Gastrocnemius medialis (tissue), 4 donors: ENCODE measurements around the gene GNG4. TPM values are rescaled to one million over a fixed set of nuclear protein-coding genes. Genes with fewer than 3 reads are reported as not detected.

Experiments
- ATAC-seq, 2 donors: fragments of 150-250 bp; one replicate each; pipeline ENCODE4 v1.9.1; 2016
- DNase-seq, 2 donors: peaks; one replicate each; pipeline ENCODE4 v3.0.0-alpha.2; 2019
- H3K27ac ChIP-seq, 4 donors: fragments of 200-600 bp; sonication (generic); 1 replicate in 1 of 4; 2 replicates in 3 of 4; pipeline ENCODE4 v1.5.1; 2016 to 2018; ENCODE audit warnings: mild to moderate bottlenecking in 2 of 4, moderate library complexity in 1 of 4
- H3K27me3 ChIP-seq, 3 donors: fragments of 200-600 bp; sonication (generic) in 2 of 3; 1 replicate in 1 of 3; 2 replicates in 2 of 3; pipeline versions ENCODE4 v1.5.1 to v1.6.0; 2016 to 2019; ENCODE audit warnings: mild to moderate bottlenecking in 1 of 3, moderate library complexity in 1 of 3
- H3K36me3 ChIP-seq, 2 donors: fragments of 200-600 bp; sonication (generic) in 1 of 2; one replicate each; pipeline ENCODE4 v1.5.1; 2017 to 2018
- H3K4me1 ChIP-seq, 2 donors: fragments of 200-600 bp; sonication (generic) in 1 of 2; one replicate each; pipeline ENCODE4 v1.5.1; 2016 to 2017; ENCODE audit warnings: mild to moderate bottlenecking in 2 of 2
- H3K4me3 ChIP-seq, 4 donors: fragments of 200-600 bp; sonication (generic) in 3 of 4; 1 replicate in 1 of 4; 2 replicates in 3 of 4; pipeline ENCODE4 v1.5.1; 2016 to 2019; ENCODE audit warnings: mild to moderate bottlenecking in 2 of 4
- H3K9me3 ChIP-seq, 3 donors: fragments of 200-600 bp; sonication (generic) in 2 of 3; 1 replicate in 1 of 3; 2 replicates in 2 of 3; pipeline ENCODE4 v1.5.1; 2016 to 2019
- CTCF ChIP-seq, 5 experiments: fragments of 450-650 bp in 3 of 5; fragments of 200-600 bp in 2 of 5; sonication (generic) in 2 of 5; IDR thresholded peaks in 4 of 5; conservative IDR thresholded peaks in 1 of 5; 1 replicate in 4 of 5; 2 replicates in 1 of 5; pipeline ENCODE4 v1.5.1; 2016 to 2019; ENCODE audit warnings: antibody characterized with exemption in 5 of 5, mild to moderate bottlenecking in 3 of 5, moderate library complexity in 3 of 5
- POLR2A ChIP-seq, 2 donors: fragments of 450-650 bp; IDR thresholded peaks; one replicate each; pipeline ENCODE4 v1.6.1; 2017; ENCODE audit warnings: antibody characterized with exemption in 2 of 2, mild to moderate bottlenecking in 2 of 2, moderate library complexity in 2 of 2
- in situ Hi-C, 4 donors: fragments of 200-750 bp; cut with MboI; loops; one replicate each; pipeline versions ENCODE4 v1.15.0 to v1.8.0; 2017; ENCODE audit warnings: low sequenced_read_pairs in 4 of 4
- intact Hi-C: fragments of 100-400 bp; cut with DNase I; formaldehyde crosslinking; loops from one replicate; pipeline ENCODE4 v1.15.1; 2023; ENCODE audit warnings: low total_unique reads
- total RNA-seq, 4 donors: library from RNA; depleted of rRNA; stranded (reverse); fragments of >200 nt; gene quantifications; one replicate each; pipeline versions ENCODE4 v1.1.0 to v1.2.3, GENCODE V29; 2016

GNG4 gene
- total RNA-seq, 4 donors from 2014 or later, result not detected

GRCh38 chr1:235515844-235516512, 133.6 kb downstream of the GNG4 start:
- in situ Hi-C loops (loop anchor here in 2 of 4 donors (10.0 to 25.0 kb wide), 4 partner anchors 246 to 459 kb away; no protein-coding TSS in a partner anchor), intact Hi-C loops (loop anchor here (5.0 kb wide), 1 partner anchor 346 kb away; no protein-coding TSS in a partner anchor)
- Histone ChIP-seq H3K36me3 (no peaks in the 10 kb centered on the region), H3K4me1 (no peaks in the 10 kb centered on the region), H3K9me3 (no peaks in the 10 kb centered on the region), H3K4me3 (no peak overlapping the region), H3K27ac (no peak overlapping the region), H3K27me3 (no peaks in the 10 kb centered on the region)
- DNase-seq (no peak), ATAC-seq (no peak)
- TF ChIP-seq CTCF (IDR thresholded peaks at IDR 0.05 in 4 of 5, conservative IDR thresholded peaks at IDR 0.05 in 1 of 5) (no peak), POLR2A (IDR thresholded peaks at IDR 0.05) (no peak)

- Histone ChIP-seq H3K9me3 (no peaks in the 10 kb centered on the region), H3K4me3 (no peak overlapping the region), H3K27me3 (no peaks in the 10 kb centered on the region), H3K27ac (no peak overlapping the region), H3K4me1 (no peaks in the 10 kb centered on the region), H3K36me3 (no peaks in the 10 kb centered on the region)
- DNase-seq, result no peak
- TF ChIP-seq POLR2A (IDR thresholded peaks at IDR 0.05) (no peak), CTCF (IDR thresholded peaks at IDR 0.05 in 4 of 5, conservative IDR thresholded peaks at IDR 0.05 in 1 of 5) (peak; percentile 61 to 92 (median 82))
- no peak for ATAC-seq
- in situ Hi-C loops (loop anchor here in 2 of 4 donors (10.0 to 25.0 kb wide), 4 partner anchors 249 to 461 kb away; no protein-coding TSS in a partner anchor), intact Hi-C loops (loop anchor here (1.0 to 5.0 kb wide), 2 partner anchors 269 to 458 kb away; no protein-coding TSS in a partner anchor)
Observed at GRCh38 chr1:235513495-235514366, 135.9 kb downstream of the GNG4 start.

- intact Hi-C loops (loop anchor here (5.0 kb wide), 1 partner anchor 271 kb away; no protein-coding TSS in a partner anchor), in situ Hi-C loops (loop anchor here in 2 of 4 donors (10.0 to 25.0 kb wide), 4 partner anchors 251 to 463 kb away; no protein-coding TSS in a partner anchor)
- Histone ChIP-seq H3K4me1 (no peaks in the 10 kb centered on the region), H3K36me3 (no peaks in the 10 kb centered on the region), H3K27me3 (no peaks in the 10 kb centered on the region), H3K4me3 (no peak overlapping the region), H3K27ac (no peak overlapping the region), H3K9me3 (no peaks in the 10 kb centered on the region)
- ATAC-seq (no peak), DNase-seq (no peak)
- TF ChIP-seq POLR2A (IDR thresholded peaks at IDR 0.05) (no peak), CTCF (IDR thresholded peaks at IDR 0.05 in 4 of 5, conservative IDR thresholded peaks at IDR 0.05 in 1 of 5) (no peak)
Observed at GRCh38 chr1:235511470-235512240, 137.9 kb downstream of the GNG4 start.

- ATAC-seq, result no peak
- Histone ChIP-seq H3K4me1 (peaks cover 0 to 1% of the 10 kb centered on the region in 2 donors), H3K36me3 (no peaks in the 10 kb centered on the region), H3K9me3 (no peaks in the 10 kb centered on the region), H3K27me3 (no peaks in the 10 kb centered on the region), H3K27ac (no peak overlapping the region), H3K4me3 (no peak overlapping the region)
- DNase-seq, result no peak
- intact Hi-C loops, result loop anchor here (5.0 kb wide), 1 partner anchor 271 kb away; no protein-coding TSS in a partner anchor
- in situ Hi-C loops, result loop anchor here in 2 of 4 donors (10.0 to 25.0 kb wide), 4 partner anchors 251 to 464 kb away; no protein-coding TSS in a partner anchor
- TF ChIP-seq CTCF (IDR thresholded peaks at IDR 0.05 in 4 of 5, conservative IDR thresholded peaks at IDR 0.05 in 1 of 5) (no peak), POLR2A (IDR thresholded peaks at IDR 0.05) (no peak)
Observed at GRCh38 chr1:235510823-235511222, 138.8 kb downstream of the GNG4 start.
